ENCODE results near the gene ERC1. TPM values are rescaled to one million over a fixed set of nuclear protein-coding genes. Genes with fewer than 3 reads are reported as not detected.
A peak's percentile ranks its signal among the peaks of the same experiment; 100 is the strongest.

ERC1 gene
- polyA plus RNA-seq, 2 of the 4 experiments (the other 2 are of a cell fraction): 14.2 to 20.9 TPM

DNA sequence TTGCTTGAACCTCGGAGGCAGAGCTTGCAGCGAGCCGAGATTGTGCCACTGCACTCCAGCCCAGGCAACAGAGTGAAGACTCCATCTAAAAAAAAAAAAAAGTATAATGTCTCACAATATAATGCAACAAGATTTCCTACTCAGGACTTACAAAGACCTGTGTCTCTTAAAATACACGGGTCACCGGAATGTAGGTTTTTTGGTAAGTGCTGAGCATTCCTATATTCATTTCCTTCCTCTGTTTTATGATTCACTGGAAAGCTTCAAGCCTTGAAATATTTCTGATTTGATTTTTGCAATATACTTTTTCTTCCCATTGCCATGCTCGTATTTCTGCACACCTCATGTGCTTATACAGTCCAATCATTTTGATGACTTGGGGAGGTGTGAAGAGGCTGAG lies 357.6 kb downstream of the ERC1 start:
- FAIRE-seq (no peak), ATAC-seq (no peak), DNase-seq (ENCODE audit: low read depth in 1 of 2, low spot score in 1 of 2) (no peak)
- CTCF ChIA-PET: interaction anchor here (0.6 kb wide), 1 partner anchor 256 kb away, joined by 3 read pairs; no protein-coding TSS in a partner anchor
- 94% methylated on average over 6 of the region's 6 CpGs for WGBS (ENCODE audit: missing lambda C conversion rate)
- POLR2A ChIA-PET: no interaction called here
- H3K4me3 ChIP-seq: no peak overlapping the region
- H3K9me3 ChIP-seq: no peaks in the 10 kb centered on the region
- TF ChIP-seq TFCP2L1 (CRISPR knock-in tag; IDR thresholded peaks at IDR 0.05): no peak
- no peak for TF ChIP-seq JUNB (IDR thresholded peaks at IDR 0.05)
- no peak for TF ChIP-seq MAZ (IDR thresholded peaks at IDR 0.05; ENCODE audit: borderline replicate concordance, low read depth, low read length)
- TF ChIP-seq CHD2 (IDR thresholded peaks at IDR 0.05; ENCODE audit: low read length, partially characterized antibody): no peak
- no peak for TF ChIP-seq HOXB5 (CRISPR knock-in tag; IDR thresholded peaks at IDR 0.05)
- no peak overlapping the region for H3K27ac ChIP-seq
- H3K4me1 ChIP-seq: peaks cover 18% of the 10 kb centered on the region
- no peak overlapping the region for H3K4me2 ChIP-seq

DNA sequence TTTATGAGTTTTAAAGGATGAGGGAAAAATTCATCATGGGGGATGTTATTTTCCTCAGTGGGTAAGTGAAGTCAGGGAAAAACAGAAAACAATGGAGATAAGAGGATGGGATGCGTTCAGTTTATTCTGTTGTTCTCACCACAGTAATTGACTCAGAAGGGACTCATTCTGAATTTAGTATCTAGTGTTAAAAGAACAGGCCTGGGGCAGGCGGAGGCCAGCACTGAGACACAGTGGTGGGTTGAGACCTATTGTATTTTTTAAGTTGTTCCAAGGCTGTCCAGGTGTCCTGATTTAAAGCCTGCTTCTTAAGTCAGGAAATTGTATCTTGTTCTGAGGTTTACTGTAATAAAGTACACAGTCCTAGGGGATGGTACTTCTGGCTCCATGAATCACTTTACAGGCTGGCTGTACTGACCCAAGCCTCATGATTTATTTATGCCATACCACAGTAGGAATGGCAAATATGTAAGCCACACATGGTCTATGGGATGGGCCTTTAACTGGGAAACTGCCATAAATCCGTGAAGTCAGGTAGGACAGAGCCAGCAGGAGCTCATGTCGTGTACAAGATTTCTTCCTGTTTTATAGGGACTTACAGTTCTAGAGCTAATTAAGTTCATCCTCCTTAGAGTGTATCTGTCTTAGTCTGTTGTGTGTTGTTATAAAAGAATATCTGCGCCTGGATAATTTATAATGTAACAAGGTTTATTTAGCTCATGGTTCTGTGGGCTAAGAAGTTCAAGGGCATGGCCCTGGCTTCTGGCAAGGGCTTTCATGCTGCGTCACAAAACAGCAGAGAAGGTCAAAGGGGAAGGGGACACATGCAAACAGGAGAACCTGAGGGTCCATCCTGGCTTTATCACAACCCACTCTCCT lies 359.3 kb downstream of the ERC1 start:
- Histone ChIP-seq H3K4me3 (no peak overlapping the region), H3K4me1 (peaks cover 18% of the 10 kb centered on the region), H3K4me2 (peak overlapping the region; percentile 20; the same call in 2 of the 3 replicates), H3K27ac (peak overlapping the region in 1 of 2 experiments; percentile 30; a peak in 1 of 6 replicates), H3K9me3 (no peaks in the 10 kb centered on the region)
- ChIA-PET CTCF (interaction anchor here (0.8 kb wide), 1 partner anchor 232 kb away, joined by 3 read pairs; no protein-coding TSS in a partner anchor), POLR2A (no interaction called here)
- ATAC-seq (peak; percentile 88 to 94), FAIRE-seq (no peak), DNase-seq (ENCODE audit: low read depth in 1 of 2, low spot score in 1 of 2) (peak in 1 of 2 experiments; percentile 54)
- TF ChIP-seq CHD2 (IDR thresholded peaks at IDR 0.05; ENCODE audit: low read length, partially characterized antibody) (no peak), EHMT2 (IDR thresholded peaks at IDR 0.05; ENCODE audit: low read depth) (no peak), RAD21 (conservative IDR thresholded peaks at IDR 0.05 in 1 of 2, IDR thresholded peaks at IDR 0.05 in 1 of 2) (no peak), MAZ (IDR thresholded peaks at IDR 0.05; ENCODE audit: borderline replicate concordance, low read depth, low read length) (no peak), ZSCAN20 (CRISPR knock-in tag; IDR thresholded peaks at IDR 0.05) (no peak), RNF2 (IDR thresholded peaks at IDR 0.05; ENCODE audit: borderline replicate concordance, low read depth) (no peak), PHF8 (IDR thresholded peaks at IDR 0.05; ENCODE audit: borderline replicate concordance, low read depth) (no peak), NFE2L2 (conservative IDR thresholded peaks at IDR 0.05; ENCODE audit: low read length) (no peak), BHLHE40 (IDR thresholded peaks at IDR 0.05; ENCODE audit: low read depth, low read length) (no peak), POLR2A (IDR thresholded peaks at IDR 0.05; ENCODE audit: low read length) (no peak), ZFP36 (IDR thresholded peaks at IDR 0.05; ENCODE audit: borderline replicate concordance, partially characterized antibody) (no peak), ZNF302 (CRISPR knock-in tag; IDR thresholded peaks at IDR 0.05) (no peak), ZC3H11A (IDR thresholded peaks at IDR 0.05) (no peak)
- 74% methylated on average over 6 of the region's 6 CpGs for WGBS (ENCODE audit: missing lambda C conversion rate)

DNA sequence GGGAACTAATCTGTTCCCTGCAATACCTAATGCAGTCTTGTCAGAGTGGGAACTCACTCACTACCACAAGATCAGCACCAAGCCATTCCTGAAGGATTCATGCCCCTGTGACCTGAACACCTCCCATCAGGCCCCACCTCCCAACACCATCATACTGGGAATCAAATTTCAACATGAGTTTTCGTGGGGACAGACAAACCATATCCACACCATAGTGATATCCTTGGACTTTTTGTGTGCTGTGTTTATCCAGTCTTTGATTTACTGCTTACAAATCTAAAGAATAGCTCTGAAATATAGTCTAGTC lies 359.9 kb downstream of the ERC1 start:
- H3K4me1 ChIP-seq: peaks cover 18% of the 10 kb centered on the region
- H3K9me3 ChIP-seq: no peaks in the 10 kb centered on the region
- no peak for DNase-seq (ENCODE audit: low read depth in 1 of 2, low spot score in 1 of 2)
- no peak overlapping the region for H3K4me2 ChIP-seq
- FAIRE-seq: no peak
- CTCF ChIA-PET: interaction anchor here (0.8 kb wide), 1 partner anchor 233 kb away, joined by 3 read pairs; no protein-coding TSS in a partner anchor
- POLR2A ChIA-PET: no interaction called here
- H3K27ac ChIP-seq: peak overlapping the region in 1 of 2 experiments; percentile 30; a peak in 1 of 6 replicates
- ATAC-seq: peak; percentile 13 to 43; a peak in 3 of 6 replicates
- H3K4me3 ChIP-seq: no peak overlapping the region
- TF ChIP-seq, protein P1, sequence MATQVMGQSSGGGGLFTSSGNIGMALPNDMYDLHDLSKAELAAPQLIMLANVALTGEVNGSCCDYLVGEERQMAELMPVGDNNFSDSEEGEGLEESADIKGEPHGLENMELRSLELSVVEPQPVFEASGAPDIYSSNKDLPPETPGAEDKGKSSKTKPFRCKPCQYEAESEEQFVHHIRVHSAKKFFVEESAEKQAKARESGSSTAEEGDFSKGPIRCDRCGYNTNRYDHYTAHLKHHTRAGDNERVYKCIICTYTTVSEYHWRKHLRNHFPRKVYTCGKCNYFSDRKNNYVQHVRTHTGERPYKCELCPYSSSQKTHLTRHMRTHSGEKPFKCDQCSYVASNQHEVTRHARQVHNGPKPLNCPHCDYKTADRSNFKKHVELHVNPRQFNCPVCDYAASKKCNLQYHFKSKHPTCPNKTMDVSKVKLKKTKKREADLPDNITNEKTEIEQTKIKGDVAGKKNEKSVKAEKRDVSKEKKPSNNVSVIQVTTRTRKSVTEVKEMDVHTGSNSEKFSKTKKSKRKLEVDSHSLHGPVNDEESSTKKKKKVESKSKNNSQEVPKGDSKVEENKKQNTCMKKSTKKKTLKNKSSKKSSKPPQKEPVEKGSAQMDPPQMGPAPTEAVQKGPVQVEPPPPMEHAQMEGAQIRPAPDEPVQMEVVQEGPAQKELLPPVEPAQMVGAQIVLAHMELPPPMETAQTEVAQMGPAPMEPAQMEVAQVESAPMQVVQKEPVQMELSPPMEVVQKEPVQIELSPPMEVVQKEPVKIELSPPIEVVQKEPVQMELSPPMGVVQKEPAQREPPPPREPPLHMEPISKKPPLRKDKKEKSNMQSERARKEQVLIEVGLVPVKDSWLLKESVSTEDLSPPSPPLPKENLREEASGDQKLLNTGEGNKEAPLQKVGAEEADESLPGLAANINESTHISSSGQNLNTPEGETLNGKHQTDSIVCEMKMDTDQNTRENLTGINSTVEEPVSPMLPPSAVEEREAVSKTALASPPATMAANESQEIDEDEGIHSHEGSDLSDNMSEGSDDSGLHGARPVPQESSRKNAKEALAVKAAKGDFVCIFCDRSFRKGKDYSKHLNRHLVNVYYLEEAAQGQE (IDR thresholded peaks at IDR 0.05): no peak
- TF ChIP-seq RAD21 (conservative IDR thresholded peaks at IDR 0.05 in 1 of 2, IDR thresholded peaks at IDR 0.05 in 1 of 2) (no peak), RNF2 (IDR thresholded peaks at IDR 0.05; ENCODE audit: borderline replicate concordance, low read depth) (no peak), EHF (CRISPR knock-in tag; IDR thresholded peaks at IDR 0.05) (no peak), CEBPB (IDR thresholded peaks at IDR 0.05) (no peak), HDAC2 (IDR thresholded peaks at IDR 0.05) (no peak), FOSB (CRISPR knock-in tag; IDR thresholded peaks at IDR 0.05) (no peak), ZC3H11A (IDR thresholded peaks at IDR 0.05) (no peak), MYC (IDR thresholded peaks at IDR 0.05; ENCODE audit: borderline replicate concordance, low read length) (no peak), JUN (IDR thresholded peaks at IDR 0.05) (no peak), POLR2A (IDR thresholded peaks at IDR 0.05; ENCODE audit: low read length) (no peak)
- TF ChIP-seq, protein P2, sequence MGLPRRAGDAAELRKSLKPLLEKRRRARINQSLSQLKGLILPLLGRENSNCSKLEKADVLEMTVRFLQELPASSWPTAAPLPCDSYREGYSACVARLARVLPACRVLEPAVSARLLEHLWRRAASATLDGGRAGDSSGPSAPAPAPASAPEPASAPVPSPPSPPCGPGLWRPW (IDR thresholded peaks at IDR 0.05): no peak
- TF ChIP-seq, protein P3, sequence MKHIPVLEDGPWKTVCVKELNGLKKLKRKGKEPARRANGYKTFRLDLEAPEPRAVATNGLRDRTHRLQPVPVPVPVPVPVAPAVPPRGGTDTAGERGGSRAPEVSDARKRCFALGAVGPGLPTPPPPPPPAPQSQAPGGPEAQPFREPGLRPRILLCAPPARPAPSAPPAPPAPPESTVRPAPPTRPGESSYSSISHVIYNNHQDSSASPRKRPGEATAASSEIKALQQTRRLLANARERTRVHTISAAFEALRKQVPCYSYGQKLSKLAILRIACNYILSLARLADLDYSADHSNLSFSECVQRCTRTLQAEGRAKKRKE (CRISPR knock-in tag; IDR thresholded peaks at IDR 0.05; ENCODE audit: low read depth): no peak
- TF ChIP-seq, protein P4, sequence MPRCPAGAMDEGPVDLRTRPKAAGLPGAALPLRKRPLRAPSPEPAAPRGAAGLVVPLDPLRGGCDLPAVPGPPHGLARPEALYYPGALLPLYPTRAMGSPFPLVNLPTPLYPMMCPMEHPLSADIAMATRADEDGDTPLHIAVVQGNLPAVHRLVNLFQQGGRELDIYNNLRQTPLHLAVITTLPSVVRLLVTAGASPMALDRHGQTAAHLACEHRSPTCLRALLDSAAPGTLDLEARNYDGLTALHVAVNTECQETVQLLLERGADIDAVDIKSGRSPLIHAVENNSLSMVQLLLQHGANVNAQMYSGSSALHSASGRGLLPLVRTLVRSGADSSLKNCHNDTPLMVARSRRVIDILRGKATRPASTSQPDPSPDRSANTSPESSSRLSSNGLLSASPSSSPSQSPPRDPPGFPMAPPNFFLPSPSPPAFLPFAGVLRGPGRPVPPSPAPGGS (IDR thresholded peaks at IDR 0.05): no peak
- TF ChIP-seq, protein P5, sequence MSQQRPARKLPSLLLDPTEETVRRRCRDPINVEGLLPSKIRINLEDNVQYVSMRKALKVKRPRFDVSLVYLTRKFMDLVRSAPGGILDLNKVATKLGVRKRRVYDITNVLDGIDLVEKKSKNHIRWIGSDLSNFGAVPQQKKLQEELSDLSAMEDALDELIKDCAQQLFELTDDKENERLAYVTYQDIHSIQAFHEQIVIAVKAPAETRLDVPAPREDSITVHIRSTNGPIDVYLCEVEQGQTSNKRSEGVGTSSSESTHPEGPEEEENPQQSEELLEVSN (IDR thresholded peaks at IDR 0.05; ENCODE audit: borderline replicate concordance, low read depth): no peak
- WGBS (ENCODE audit: missing lambda C conversion rate): 70% methylated on average over 1 of the region's 1 CpG
